Hindlimb muscle (tissue), 1 donor: ENCODE data around the gene MTA2. TPM values are rescaled to one million over a fixed set of nuclear protein-coding genes. Genes with fewer than 3 reads are reported as not detected.

Experiments used
- DNase-seq: peaks from one replicate; pipeline ENCODE4 v3.0.0-alpha.2; 2013
- polyA plus RNA-seq: library from polyadenylated mRNA; unstranded; fragments of 120-200 nt; gene quantifications from one replicate; pipeline ENCODE4 v1.2.1, GENCODE V29; 2013; ENCODE audit not compliant: insufficient read length

Gene MTA2
- polyA plus RNA-seq, 1 donor: 42.0 TPM

DNA sequence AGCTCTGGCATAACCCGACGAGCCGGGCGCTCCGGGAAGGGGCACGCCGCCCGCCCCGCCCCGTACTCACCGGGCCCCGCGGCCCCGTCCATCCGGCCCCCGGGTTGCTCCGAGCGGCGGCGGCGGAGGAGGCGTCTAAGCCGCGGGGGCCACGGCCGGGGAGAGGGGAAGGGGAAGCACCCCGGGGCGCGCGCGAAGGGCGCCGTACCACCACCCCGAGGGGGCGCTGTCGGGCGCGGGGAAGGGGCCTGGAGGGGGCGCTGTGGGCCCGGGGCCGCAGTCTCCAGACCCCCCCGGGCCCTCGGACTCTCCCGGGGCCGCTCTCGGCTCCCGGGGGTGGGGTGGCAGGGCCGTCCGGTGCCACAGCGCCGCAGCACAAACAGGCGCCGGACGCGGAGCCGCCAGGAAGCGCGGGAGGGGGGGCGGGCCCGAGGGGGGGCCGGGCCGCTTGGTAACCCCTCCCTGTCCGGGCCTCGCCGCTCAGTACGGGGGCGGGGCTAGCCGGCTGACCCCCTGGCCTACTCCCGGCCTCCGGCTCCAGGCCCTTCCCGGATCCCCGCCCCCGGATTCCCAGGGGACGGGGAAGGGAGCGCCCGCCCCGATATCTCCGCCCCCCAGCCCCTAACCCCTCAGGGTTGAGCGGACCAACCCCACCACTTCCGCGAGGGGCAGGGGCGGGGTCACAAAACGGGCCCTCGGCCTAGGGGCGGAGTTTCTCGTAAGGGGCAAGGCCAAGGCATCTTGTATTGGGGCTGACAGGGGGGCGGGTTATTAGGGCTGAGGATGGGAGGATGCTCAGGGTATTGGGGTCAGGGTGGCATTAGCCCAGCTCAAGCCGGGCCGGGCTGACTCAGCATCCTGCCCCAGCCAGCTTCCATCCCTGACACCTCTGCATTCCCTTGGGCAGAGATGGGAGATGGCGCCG, 11.0 kb upstream of the MTA2 start, which contains the start of the genes EML3 and ROM1:
EML3 (minus strand) TSS at position 410 of the 925 bp plus-strand sequence; CDS start at position 92, 318 bp downstream.
ROM1 (plus strand) TSS at position 892 of the 925 bp plus-strand sequence; CDS start at position 917, 25 bp downstream.
- DNase-seq: peak; percentile 85

- peak; percentile 67 for DNase-seq
These were observed 10.2 kb upstream of the MTA2 start for GRCh38 chr11:62611705-62612365.

DNA sequence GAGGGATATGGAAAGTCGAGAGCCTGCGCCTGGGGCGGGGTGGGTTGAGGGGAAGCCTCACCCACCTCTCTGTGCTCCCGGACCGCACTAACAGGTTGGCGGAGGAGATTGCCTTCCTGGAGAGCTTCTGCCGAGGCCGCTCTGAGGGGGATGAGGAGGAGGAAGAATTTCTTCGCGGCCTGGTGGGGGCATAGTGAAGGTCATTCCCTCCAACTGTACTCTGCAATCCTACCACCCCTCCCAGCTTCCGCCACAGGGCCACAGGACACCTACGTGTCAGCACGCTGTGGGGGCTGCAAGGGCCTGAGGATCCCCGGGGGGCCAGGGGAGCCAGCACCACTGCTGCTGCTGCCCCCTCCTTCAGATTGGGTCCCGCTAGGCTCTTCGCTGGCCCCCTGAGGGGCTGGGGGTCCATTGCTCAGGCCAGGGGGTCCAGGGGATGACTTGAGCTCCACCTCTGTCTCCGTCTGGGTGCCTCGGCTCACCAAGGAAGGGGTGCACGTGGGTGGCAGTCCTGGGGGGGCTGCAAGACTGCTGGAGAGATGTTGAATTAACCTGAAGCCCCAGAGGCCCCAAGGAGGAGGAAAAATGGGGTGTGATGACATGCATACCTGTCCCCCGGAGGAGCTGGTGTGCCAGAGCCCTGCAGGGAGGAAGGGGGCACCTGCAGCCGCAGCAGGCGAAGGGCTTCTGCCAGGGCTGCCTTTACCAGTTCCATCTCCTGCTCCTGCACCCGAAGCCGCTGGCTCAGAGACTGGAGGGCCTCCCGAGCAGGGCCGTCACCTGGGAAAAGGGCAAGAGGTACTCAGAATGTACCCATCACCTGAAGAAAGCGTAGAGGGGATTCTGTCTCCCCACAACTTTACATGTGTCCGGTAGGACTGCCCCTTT, 9.4 kb upstream of the MTA2 start:
- no peak for DNase-seq

- no peak for DNase-seq
These were observed 8.7 kb upstream of the MTA2 start for GRCh38 chr11:62610403-62610802.

- DNase-seq: no peak
These were observed 7.1 kb upstream of the MTA2 start for GRCh38 chr11:62608776-62609175.

- DNase-seq: no peak
These were observed 6.0 kb upstream of the MTA2 start for GRCh38 chr11:62607714-62608113.

DNA sequence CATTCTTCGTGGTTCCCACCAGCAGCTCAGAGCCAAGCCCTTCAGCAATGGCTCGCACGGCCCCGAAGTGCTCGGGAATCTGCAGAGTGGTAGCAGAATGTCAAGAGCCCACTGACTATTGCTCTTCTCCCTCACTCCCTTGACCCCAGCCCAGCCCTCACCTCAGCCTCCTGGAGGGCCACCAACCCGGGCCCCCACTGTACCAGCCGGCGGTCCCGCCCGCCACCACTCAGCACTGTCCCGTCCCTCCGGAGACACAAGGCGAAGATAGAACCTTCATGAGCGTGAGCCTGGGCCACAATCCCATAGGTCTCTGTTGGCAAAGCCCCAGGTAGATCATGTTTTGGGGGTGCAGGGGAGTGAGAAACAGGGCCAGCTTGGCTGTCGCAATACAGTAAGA, 4.2 kb upstream of the MTA2 start:
- DNase-seq: no peak

DNA sequence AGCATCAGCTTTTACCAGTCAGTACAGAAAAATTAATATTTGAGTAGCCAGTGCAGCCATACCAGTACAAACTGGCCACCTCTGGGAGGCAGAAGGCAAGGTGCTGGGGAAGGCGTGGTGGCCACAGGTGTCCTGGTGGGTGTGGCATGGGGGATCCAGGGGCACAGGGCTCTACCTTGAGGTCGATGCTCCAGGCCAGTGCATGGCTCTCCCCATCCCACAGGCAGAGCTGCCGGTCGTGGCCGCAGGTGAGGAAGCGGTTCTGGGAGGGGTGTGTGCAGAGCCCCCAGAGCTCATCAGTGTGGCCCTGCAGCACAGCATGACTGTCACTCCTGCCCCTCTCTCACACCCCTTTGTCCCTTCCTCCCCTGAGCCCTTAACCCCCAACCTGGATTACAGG, 3.8 kb upstream of the MTA2 start:
- DNase-seq: no peak

GRCh38 chr11:62604460-62605120, 2.9 kb upstream of the MTA2 start:
- DNase-seq: no peak

DNA sequence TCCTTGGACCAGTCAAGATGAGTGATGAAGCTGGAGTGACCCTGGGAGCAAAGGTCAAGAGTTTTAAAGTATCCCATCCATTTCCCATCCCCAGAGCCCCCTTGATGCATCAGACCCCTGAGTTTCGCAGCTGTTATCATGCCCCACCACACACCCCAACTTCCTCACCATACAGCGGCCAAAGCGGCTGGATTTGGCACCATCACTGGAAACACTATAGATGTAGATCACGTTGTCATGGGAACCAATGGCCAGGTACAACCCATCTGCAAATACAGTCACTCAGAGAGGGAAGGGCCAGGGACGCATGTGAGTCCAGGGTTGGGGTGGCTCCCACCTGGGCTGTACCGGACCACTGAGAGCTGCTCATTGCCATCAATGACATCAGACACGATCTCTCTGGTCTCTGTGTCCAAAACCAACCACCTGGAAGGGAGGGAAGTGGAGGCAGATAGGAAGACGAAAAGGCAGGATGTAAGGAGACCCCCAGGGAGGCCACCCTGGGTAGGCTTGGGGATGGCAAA, 2.2 kb upstream of the MTA2 start:
- DNase-seq: no peak

- no peak for DNase-seq
These were observed 1.4 kb upstream of the MTA2 start for GRCh38 chr11:62603072-62603408.

DNA sequence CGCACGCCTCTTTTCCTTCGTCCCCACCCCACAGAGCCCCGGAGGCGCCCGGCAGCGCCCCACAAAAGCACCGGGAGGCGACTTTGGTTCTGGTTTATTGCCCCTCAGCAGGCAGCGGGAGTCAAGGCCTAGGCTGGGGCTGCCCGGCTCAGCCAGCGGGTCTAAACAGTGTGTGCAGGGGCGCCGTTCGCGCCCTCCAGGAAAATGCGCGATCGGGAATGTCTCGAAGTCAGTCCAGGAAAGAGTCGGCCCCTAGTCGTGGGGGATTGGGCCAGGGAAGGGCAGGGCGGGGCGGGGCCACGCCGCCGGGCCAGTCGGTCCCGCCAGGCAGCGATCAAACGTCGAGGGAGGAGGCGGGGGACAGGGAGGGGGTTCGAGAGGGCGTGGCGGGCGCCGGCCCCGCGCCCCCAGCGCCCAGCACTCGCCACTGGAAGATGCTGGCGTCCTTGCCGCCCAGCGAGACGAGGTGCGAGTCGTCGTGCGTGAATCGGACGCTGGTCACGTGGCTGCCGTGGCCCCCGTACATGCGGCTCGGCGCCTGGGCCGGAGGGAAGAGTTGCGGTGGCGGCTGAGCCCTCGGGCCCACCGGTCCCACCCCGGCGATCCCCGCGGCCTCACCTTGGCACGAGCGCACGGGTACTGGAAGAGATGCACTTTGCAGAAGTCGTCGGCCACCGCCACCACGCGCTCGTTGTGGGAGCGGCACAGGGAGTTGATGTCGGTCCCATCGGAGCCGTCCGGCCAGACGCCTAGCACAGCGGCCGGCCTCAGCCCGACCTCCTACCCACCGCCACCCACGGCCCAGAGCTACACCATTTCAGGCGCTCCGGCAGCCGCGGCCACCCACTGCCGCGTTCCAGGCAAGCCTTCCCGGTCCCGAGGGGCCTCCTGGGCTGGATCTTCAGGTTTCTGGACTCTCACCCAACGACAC, 741 bp upstream of the MTA2 start:
- DNase-seq: peak; percentile 64

- no peak for DNase-seq
These were observed 618 bp downstream of the MTA2 start for GRCh38 chr11:62601122-62601371.

GRCh38 chr11:62600367-62601121, 1.1 kb downstream of the MTA2 start:
- no peak for DNase-seq

GRCh38 chr11:62599901-62600300, 1.8 kb downstream of the MTA2 start:
- DNase-seq: no peak

DNA sequence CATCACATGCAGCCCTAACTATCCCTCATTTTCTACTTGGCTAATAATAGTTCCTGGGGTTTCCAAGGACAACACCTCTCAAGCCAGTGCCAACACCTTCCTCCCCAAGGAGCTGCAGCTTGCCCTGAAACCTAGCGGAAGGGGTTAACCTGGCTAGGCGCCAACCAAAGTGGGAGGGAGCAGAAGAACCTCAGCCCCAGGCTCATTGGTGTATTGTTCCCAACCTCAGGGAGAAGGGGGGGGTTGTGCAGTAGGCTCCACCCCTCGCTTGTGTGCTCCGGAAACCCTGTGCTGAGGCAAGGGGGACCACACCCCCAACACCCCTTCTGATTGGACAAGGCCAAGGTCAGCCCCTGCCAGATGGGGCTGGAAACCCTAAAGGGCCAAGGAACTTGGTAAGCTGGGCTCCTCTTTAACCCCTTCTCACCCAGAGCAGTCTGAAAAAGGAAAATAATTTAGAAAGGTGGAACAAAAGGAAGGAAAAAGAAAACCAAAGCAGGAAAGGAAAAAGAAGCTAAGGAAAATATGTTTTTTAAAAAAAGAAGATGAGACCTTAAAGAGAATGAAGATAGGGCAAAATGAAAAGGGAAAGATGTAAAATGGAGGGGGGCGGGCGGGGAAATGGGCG, 2.5 kb downstream of the MTA2 start:
- DNase-seq: peak; percentile 96

DNA sequence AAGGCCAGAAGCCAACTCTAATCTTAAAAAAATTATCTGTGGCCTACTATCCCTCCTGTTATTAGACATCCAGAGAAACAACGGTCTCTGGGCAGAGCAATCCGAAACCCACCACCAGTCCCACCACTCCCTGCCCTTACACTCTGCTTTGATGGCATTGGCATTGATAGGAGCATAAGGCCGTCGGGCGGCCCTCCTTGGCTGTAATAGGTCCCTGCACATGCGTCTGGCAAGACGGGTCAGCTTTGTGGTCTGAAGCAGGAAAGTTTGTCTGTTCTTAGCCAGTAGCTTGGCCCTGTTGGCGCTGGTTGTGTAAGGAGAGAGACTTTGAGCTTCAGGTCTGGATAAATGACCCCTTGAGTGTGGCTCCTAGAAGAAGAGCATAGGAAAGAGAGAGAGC, 6.5 kb downstream of the MTA2 start:
- no peak for DNase-seq

DNA sequence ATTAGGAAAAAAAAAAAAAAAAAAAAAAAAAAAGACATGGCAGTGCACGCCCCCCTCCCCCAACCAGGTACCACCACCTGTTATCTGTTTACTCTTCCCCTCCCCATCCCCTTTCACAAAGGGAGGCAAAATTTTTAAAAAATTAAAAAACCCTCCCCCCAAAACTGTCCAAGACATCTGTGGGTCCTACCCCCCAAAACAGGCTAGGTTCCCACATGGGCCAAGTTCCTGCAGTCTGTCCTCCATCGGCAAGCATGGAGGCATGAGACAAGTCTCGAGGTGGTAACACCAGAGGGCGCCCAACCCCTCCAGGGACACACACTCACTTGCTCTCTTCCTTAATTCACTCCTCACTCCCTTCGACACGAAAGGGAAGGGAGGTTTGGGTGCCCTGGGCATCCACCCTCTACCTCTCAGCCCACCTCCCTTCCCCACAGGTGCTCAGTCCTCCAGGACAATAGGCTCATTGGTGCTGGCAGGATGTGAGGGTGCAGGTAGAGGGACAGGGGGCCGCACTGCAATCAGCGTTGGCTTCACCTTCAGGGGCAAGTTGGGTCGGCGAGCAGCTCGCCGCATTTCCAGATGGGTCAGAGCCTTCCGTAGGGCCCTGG, 8.1 kb downstream of the MTA2 start:
- DNase-seq: no peak

- no peak for DNase-seq
These were observed 8.7 kb downstream of the MTA2 start for GRCh38 chr11:62592989-62593421.
